NCI-H1048 (cell line): ENCODE results near the gene AHCTF1.
A peak's percentile ranks its signal among the peaks of the same experiment; 100 is the strongest.

ENCODE experiments used
- DNase-seq: peaks from one replicate; lab custom pipeline; 2025; lab: John Stamatoyannopoulos, UW

The AHCTF1 gene, protein sequence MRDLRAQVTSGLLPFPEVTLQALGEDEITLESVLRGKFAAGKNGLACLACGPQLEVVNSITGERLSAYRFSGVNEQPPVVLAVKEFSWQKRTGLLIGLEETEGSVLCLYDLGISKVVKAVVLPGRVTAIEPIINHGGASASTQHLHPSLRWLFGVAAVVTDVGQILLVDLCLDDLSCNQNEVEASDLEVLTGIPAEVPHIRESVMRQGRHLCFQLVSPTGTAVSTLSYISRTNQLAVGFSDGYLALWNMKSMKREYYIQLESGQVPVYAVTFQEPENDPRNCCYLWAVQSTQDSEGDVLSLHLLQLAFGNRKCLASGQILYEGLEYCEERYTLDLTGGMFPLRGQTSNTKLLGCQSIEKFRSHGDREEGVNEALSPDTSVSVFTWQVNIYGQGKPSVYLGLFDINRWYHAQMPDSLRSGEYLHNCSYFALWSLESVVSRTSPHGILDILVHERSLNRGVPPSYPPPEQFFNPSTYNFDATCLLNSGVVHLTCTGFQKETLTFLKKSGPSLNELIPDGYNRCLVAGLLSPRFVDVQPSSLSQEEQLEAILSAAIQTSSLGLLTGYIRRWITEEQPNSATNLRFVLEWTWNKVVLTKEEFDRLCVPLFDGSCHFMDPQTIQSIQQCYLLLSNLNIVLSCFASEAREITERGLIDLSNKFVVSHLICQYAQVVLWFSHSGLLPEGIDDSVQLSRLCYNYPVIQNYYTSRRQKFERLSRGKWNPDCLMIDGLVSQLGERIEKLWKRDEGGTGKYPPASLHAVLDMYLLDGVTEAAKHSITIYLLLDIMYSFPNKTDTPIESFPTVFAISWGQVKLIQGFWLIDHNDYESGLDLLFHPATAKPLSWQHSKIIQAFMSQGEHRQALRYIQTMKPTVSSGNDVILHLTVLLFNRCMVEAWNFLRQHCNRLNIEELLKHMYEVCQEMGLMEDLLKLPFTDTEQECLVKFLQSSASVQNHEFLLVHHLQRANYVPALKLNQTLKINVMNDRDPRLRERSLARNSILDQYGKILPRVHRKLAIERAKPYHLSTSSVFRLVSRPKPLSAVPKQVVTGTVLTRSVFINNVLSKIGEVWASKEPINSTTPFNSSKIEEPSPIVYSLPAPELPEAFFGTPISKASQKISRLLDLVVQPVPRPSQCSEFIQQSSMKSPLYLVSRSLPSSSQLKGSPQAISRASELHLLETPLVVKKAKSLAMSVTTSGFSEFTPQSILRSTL (N-terminal part only)

DNA sequence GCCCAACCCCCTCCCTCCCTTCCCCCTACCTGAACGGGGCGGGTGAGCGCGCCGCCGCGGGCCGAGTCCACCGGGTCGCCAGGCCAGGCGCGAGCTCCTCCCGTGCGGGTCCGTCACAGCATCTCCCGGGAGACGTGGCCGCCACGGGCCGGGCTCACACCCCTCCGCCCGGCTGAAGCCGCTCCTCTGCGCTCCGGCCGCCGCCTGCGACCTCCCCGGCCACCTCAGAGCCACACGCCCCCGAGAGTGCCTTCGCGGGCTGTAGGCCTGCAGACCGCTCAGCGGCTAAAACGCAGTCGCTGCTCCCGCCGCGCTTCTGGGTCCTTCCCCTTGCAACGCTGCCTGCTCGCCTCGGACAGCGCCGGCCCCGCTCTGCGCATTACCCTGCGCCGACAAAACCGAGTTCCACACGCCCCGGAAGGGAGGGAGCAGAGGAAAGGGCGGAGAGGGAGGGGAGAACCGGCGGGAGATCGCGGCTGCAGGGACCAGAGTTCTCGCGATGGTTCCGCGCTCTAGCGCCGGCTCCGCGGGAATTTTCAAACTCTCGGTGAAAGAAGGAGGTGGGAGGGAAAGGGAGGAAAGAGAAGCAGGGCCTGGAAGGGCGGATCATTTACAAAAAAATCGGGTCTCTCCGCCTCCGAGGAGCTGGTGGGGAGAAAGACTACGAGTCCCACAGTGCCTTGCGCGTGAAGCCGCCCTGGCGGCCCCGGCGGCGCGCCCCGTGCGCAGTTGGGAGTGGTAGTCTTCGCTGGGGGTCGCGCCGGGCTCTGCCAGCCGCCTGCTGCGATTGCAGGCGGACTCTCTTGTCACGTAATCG lies at the start of gene AHCTF1:
Gene AHCTF1, minus strand, starts transcription at position 400 of the 817 bp plus-strand sequence. CDS start 13,578 bp downstream, outside the sequence.
- peak; percentile 100 for DNase-seq

- DNase-seq: no peak
These were observed 47.0 kb upstream of the AHCTF1 start for GRCh38 chr1:246978785-246979184.

DNA sequence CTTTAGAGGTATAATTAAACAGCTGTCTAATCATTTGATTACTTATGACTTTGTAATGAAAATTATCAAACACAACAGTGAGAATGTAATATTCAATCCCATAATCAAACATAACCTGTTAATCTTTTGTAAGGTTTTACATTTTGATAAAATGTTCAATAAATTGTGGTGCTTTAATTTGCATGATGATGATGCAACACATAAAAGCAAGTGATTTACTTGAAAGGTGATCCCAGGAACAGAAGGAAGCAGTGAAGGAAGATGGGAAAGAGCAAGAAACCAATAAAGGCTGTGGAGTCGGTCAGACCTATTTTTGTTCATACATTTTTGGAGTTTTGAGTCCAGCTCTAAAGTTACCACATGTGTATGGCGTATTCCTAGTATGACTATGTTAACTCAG lies 46.5 kb upstream of the AHCTF1 start:
- DNase-seq: no peak

DNA sequence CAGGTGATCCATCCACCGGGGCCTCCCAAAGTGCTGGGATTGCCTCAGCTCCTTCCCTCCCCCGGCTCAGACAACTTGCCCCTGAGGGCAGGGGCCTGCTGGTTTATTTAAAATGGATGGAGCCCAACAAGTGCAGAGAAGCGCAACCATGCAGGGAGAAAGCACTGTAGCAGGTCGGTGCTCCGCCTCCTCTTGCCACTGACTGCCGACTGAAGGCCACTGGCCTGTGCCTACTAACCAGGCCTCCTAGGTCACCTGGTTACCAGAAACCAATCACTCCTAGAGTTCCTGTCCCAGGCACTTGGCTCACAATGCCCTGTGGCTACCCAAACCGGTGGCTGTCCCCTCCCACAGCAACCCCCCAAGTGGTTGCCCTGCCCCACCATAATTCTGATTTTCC lies 40.2 kb upstream of the AHCTF1 start:
- DNase-seq: no peak

DNA sequence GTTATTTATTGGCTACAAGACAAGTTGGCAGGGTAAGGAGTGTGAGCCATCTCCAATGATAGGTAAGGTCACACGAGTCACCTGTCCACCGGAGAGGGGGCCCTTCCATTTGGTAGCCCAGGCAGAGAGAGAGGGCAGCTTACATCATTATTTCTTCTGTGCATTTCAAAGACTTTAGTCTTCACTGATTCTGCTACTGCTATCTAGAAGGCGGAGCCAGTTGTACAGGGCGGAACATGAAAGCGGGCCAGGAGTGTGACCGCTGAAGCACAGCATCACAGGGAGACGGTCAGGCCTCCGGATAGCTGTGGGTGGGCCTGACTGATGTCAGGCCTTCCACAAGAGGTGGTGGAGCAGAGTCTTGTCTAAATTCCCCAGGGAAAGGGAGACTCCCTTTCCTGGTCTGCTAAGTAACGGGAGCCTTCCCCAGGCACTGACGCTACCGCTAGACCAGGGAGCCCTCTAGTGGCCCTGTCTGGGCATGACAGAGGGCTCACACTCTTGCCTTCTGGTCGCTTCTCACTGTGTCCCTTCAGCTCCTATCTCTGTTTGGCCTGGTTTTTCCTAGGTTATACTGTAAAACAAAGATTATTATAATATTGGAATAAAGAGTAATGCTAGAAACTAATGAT lies 39.5 kb upstream of the AHCTF1 start:
- DNase-seq: no peak

DNA sequence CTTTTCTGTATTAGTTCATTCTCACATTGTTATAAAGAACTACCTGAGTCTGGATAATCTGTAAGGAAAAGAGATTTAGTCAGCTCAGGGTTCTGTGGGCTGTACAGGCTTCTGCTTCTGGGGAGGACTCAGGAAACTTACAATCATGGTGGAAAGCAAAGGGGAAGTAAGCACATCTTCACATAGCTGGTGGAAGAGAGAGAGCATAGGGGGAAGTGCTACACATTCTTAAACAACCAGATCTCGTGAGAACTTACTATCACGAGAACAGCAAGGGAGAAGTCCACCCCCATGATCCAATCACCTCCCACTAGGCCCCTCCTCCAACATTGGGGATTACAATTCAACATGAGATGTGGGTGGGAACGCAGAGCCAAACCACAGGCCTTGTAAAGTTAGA lies 37.9 kb upstream of the AHCTF1 start:
- DNase-seq: no peak

- DNase-seq: no peak
These were observed 34.8 kb upstream of the AHCTF1 start for GRCh38 chr1:246966502-246966901.

GRCh38 chr1:246959944-246960693 lies 28.4 kb upstream of the AHCTF1 start:
- DNase-seq: no peak

GRCh38 chr1:246954126-246954525 lies 22.4 kb upstream of the AHCTF1 start:
- DNase-seq: no peak

DNA sequence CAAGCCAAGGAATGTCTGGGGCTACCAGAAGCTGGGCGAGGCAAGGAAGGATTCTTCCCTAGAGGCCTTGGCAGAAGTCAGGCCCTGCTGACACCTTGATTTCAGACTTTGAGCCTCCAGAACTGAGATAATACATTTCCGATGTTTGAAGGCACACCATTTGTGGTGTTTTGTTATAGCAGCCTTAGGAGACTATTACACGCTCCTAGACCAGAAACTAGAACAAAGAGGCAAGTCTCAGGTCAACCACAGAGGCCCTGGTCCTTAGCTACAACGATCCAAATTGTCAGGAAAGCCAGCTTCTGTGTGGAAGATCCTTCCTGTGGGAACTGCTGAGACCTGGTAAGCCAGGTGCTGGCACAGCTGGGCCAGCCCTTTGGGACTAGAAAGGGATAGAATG lies 19.7 kb upstream of the AHCTF1 start:
- no peak for DNase-seq

GRCh38 chr1:246949956-246950355 lies 18.2 kb upstream of the AHCTF1 start:
- DNase-seq: no peak

DNA sequence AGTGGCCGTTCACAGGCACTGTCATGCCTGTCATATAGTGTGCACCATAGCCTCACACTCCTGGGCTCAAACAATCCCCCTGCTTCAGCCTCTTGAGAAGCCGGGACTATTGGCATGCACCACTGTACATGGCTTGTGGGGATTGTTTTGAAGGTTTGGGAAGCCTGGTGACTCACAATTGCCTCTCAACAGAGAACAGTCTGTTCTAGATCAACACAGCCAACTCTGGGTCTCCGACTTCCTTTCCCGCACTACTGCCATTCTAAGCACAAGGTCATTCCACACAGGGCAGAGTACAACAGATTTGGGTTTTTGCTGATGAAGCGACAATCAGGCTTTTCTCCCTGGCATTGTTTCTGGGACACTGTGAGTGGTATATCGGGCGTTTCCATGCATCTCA lies 15.5 kb upstream of the AHCTF1 start:
- DNase-seq: no peak

- no peak for DNase-seq
These were observed 14.6 kb upstream of the AHCTF1 start for GRCh38 chr1:246946366-246946765.

- no peak for DNase-seq
These were observed 3.0 kb upstream of the AHCTF1 start for GRCh38 chr1:246934765-246935164.

- no peak for DNase-seq
These were observed 2.1 kb upstream of the AHCTF1 start for GRCh38 chr1:246933893-246934292.

GRCh38 chr1:246932366-246932700 lies 585 bp upstream of the AHCTF1 start:
- DNase-seq: no peak

GRCh38 chr1:246930830-246931548 lies 759 bp downstream of the AHCTF1 start:
- peak; percentile 18 for DNase-seq

DNA sequence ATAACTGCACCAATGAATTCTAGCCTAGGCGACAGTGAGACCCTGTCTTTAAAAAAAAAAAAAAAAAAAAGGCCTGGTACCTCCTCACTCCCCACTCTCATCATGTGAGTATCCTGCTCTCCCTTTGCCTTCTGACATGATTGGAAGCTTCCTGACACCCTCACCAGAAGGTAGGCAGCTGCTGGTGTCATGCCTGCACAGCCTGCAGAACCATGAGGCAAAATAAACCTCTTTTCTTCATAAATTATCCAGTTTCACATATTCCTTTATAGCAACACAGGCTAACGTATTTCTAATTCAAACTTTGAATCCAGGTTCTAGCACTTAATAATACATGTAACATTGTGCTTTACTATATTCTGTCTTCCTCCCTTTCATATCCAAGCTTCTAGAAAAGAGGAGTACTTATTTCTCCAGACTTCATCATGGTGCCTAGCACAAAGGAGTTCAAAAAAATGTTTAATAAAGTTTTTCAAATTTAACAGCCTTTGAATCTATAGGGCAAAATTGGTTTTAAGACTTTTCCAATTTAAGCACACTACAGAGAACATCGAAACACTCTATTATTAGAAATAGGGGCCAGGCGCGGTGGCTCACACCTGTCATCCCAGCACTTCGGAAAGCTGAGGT lies 5.6 kb downstream of the AHCTF1 start:
- no peak for DNase-seq

DNA sequence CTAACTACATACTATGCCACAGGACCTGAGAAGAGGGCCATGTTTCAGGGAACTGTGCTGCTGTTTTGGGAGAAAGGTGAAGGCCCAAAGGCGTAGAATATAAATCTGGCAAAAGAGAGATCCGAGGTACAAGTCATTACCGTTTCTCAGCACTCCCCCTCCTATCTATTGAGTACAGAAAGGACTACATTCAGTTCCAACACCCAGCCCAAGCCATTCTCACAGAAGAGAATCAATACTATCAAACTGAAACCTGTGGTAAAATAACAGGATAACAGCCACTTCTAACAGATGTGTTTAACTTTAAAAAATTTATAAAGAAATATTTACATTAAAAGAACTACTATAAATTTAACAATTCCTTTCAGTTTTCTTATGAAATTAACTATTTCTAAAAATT lies 7.8 kb downstream of the AHCTF1 start:
- DNase-seq: no peak
